Lower leg skin (tissue), 4 donors: Measurements from ENCODE around the gene RNF20. TPM values are rescaled to one million over a fixed set of nuclear protein-coding genes. Genes with fewer than 3 reads are reported as not detected.
"Not testable (repeated sequence)": the region's sequence is repeated elsewhere in the genome, so short reads cannot be mapped to it uniquely, and the experiment has no call there.

Experiments used
- DNase-seq, 2 donors: peaks; one replicate each; pipeline ENCODE4 v3.0.0-alpha.2; 2019; ENCODE audit warnings: low spot score in 2 of 2
- H3K4me3 ChIP-seq: fragments of 200-600 bp; sonication (generic); 2 replicates; pipeline ENCODE4 v1.5.1; 2017; ENCODE audit warnings: mild to moderate bottlenecking, low read depth; ENCODE audit not compliant: poor library complexity, severe bottlenecking
- CTCF ChIP-seq, 3 donors: fragments of 450-650 bp; IDR thresholded peaks; one replicate each; pipeline ENCODE4 v1.5.1; 2016; ENCODE audit warnings: antibody characterized with exemption in 3 of 3, mild to moderate bottlenecking in 3 of 3, moderate library complexity in 2 of 3
- POLR2A ChIP-seq, 2 donors: fragments of 450-650 bp; IDR thresholded peaks; one replicate each; pipeline ENCODE4 v1.6.1; 2016 to 2017; ENCODE audit warnings: antibody characterized with exemption in 2 of 2, mild to moderate bottlenecking in 1 of 2, moderate library complexity in 1 of 2
- WGBS, 2 donors: methylation state at CpG; one replicate each; pipeline ENCODE4 v1.1.5; 2018; 5-methylcytosine and 5-hydroxymethylcytosine counted together
- intact Hi-C: fragments of 100-400 bp; cut with DNase I; formaldehyde crosslinking; loops from one replicate; pipeline ENCODE4 v1.15.0; 2023; ENCODE audit warnings: low total_unique reads
- total RNA-seq, 4 donors: library from RNA; depleted of rRNA; stranded (reverse); fragments of >200 nt; gene quantifications; one replicate each; pipeline ENCODE4 v1.1.0, GENCODE V29; 2016

The RNF20 gene
- total RNA-seq, 4 donors from 2014 or later = 21.6 to 25.0 (median 23.1) TPM

DNA sequence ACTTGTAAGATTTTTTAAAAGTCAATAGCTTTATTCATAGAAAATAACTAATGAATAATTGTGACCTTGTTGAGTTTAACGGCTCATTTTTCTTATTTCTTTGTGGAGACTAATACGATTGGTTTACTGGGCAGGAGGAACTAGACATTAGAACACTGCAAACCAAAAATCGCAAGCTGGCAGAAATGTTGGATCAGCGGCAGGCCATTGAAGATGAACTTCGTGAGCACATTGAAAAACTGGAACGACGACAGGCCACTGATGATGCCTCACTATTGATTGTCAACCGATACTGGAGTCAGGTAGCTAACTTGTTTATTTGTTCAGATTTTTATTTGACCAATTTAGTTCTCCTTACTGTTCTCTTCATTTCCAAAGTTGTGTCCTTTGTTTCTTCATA lies 6.4 kb downstream of the RNF20 start:
- WGBS, 2 donors = 93 to 95% methylated on average over 8 of the region's 8 CpGs
- no peak for DNase-seq
- intact Hi-C loops = no loop called here
- no peak for TF ChIP-seq POLR2A (IDR thresholded peaks at IDR 0.05)
- TF ChIP-seq CTCF (IDR thresholded peaks at IDR 0.05) = no peak
- H3K4me3 ChIP-seq = no peak overlapping the region

- 64 to 82% methylated on average over 14 of the region's 14 CpGs for WGBS, 2 donors
These were observed 9.6 kb downstream of the RNF20 start for GRCh38 chr9:101543098-101543735.

GRCh38 chr9:101549472-101550098 lies 15.9 kb downstream of the RNF20 start:
- H3K4me3 ChIP-seq, DNase-seq, intact Hi-C loops: not testable (repeated sequence)
- WGBS, 2 donors = 79 to 84% methylated on average over 18 of the region's 18 CpGs

More at GRCh38 chr9:101543098-101543735, 9.6 kb downstream of the RNF20 start:
- H3K4me3 ChIP-seq = no peak overlapping the region
- TF ChIP-seq CTCF (IDR thresholded peaks at IDR 0.05) (no peak), POLR2A (IDR thresholded peaks at IDR 0.05) (no peak)
- intact Hi-C loops = no loop called here
- DNase-seq = no peak

DNA sequence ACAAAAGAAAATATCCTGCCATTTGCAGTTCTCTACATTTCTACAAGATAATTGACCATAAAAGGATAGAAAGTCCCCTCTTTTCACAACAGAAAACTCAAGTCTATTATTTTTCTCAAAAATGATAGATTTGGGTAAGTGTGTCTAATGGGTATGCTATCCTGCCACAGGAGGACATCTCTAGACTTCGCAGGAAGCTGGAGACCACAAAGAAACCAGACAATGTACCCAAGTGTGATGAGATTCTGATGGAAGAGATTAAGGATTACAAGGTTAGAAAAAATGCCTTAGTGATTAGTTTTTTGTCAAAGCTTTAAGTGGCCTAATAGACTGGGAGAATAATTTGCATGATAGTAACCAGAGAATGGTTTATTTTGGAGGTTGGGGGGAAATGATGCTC lies 28.1 kb downstream of the RNF20 start:
- H3K4me3 ChIP-seq = no peak overlapping the region
- intact Hi-C loops = no loop called here
- no peak for DNase-seq
- no peak for TF ChIP-seq POLR2A (IDR thresholded peaks at IDR 0.05)
- no peak for TF ChIP-seq CTCF (IDR thresholded peaks at IDR 0.05)
- 81 to 94% methylated on average over 1 of the region's 1 CpG for WGBS, 2 donors

DNA sequence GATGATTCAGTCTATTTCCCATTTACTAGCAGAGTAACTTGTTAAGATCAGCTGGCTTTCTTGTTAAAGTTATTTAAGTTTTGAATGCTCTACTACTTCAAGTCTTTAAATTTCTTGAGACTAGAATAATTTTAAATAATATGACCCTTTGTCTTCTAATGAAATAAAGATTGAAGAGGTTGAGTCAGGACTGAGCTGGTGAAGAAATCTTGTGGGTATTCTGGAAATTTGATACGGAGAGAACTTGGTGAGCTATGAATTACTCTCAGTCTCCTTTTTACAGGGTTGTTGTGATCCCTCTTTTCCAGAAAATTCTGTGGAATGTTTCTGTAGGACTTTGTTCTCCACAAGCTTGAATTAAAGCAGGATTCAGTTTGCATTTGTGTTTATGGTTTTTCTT lies 29.3 kb downstream of the RNF20 start:
- intact Hi-C loops = no loop called here
- TF ChIP-seq CTCF (IDR thresholded peaks at IDR 0.05) = no peak
- TF ChIP-seq POLR2A (IDR thresholded peaks at IDR 0.05) = no peak
- DNase-seq = no peak
- WGBS, 2 donors = 84 to 97% methylated on average over 1 of the region's 1 CpG
- no peak overlapping the region for H3K4me3 ChIP-seq

- H3K4me3 ChIP-seq = no peak overlapping the region
- intact Hi-C loops = no loop called here
- no peak for DNase-seq
- TF ChIP-seq CTCF (IDR thresholded peaks at IDR 0.05) (no peak), POLR2A (IDR thresholded peaks at IDR 0.05) (no peak)
These were observed 30.6 kb downstream of the RNF20 start for GRCh38 chr9:101564252-101564651.
